Spleen (tissue), 7 donors: Measurements from ENCODE around the gene AHNAK.
"Not testable (repeated sequence)": the region's sequence is repeated elsewhere in the genome, so short reads cannot be mapped to it uniquely, and the experiment has no call there.

Experiments used
- POLR2A ChIP-seq, 3 donors: fragments of 450-650 bp; IDR thresholded peaks; one replicate each; pipeline ENCODE4 v1.5.1; 2017; ENCODE audit warnings: antibody characterized with exemption in 3 of 3, mild to moderate bottlenecking in 1 of 3
- TF ChIP-seq, protein P1 (sequence below), 11 experiments: fragments of 200-600 bp in 7 of 11; fragments of 450-650 bp in 4 of 11; sonication (generic) in 4 of 11; IDR thresholded peaks in 8 of 11; conservative IDR thresholded peaks in 3 of 11; 1 replicate in 7 of 11; 2 replicates in 4 of 11; pipeline versions ENCODE4 v1.4.0 to v1.8.0; 2016 to 2021; ENCODE audit warnings: antibody characterized with exemption in 11 of 11, inconsistent platforms in 4 of 11, mild to moderate bottlenecking in 1 of 11
- donor health status: DM: no; HTN: no; CAD: no; lungs with moderate emphysema.
- donor health status: DM: no; HTN: no; CAD: no.
- donor health status: DM: no; HTN: no; CAD: no.

DNA sequence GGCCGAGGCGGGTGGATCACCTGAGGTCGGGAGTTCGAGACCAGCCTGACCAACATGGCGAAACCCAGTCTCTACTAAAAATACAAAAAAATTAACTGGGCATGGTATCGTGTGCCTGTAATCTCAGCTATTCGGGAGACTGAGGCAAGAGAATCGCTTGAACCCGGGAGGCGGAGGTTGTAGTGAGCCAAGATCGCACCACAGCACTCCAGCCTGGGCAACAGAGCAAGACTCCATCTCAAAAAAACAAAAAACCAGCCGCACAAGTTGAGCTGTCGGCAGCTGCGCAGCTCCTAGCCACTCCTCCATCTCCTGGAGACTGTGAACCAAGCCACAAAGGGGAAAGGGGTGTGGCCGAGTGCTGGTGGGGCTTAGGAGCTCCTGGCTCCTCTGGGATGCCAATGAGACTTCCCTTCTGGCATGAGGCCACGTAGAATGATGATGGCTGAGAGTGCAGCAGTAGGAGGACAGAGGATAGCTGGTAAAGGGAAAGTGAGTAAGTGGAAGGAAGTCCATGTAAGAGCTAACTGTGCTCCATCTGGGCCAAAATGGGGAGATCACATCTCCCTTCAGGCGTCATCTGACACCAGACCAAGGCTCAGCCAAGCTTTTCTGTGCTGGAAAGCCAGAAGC, 47.2 kb downstream of the AHNAK start:
- TF ChIP-seq POLR2A (IDR thresholded peaks at IDR 0.05), result not testable (repeated sequence)
- TF ChIP-seq, protein P1, sequence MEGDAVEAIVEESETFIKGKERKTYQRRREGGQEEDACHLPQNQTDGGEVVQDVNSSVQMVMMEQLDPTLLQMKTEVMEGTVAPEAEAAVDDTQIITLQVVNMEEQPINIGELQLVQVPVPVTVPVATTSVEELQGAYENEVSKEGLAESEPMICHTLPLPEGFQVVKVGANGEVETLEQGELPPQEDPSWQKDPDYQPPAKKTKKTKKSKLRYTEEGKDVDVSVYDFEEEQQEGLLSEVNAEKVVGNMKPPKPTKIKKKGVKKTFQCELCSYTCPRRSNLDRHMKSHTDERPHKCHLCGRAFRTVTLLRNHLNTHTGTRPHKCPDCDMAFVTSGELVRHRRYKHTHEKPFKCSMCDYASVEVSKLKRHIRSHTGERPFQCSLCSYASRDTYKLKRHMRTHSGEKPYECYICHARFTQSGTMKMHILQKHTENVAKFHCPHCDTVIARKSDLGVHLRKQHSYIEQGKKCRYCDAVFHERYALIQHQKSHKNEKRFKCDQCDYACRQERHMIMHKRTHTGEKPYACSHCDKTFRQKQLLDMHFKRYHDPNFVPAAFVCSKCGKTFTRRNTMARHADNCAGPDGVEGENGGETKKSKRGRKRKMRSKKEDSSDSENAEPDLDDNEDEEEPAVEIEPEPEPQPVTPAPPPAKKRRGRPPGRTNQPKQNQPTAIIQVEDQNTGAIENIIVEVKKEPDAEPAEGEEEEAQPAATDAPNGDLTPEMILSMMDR (IDR thresholded peaks at IDR 0.05 in 8 of 11, conservative IDR thresholded peaks at IDR 0.05 in 3 of 11), result not testable (repeated sequence)
